GM21390 (cell line): Measurements from ENCODE around the gene KAZN.

Source experiments
- ATAC-seq: cut with Tn5 transposase; IDR thresholded peaks from one replicate; pipeline ENCODE4 v1.9.1; 2021; ENCODE audit not compliant: unreplicated experiment

The KAZN gene

DNA sequence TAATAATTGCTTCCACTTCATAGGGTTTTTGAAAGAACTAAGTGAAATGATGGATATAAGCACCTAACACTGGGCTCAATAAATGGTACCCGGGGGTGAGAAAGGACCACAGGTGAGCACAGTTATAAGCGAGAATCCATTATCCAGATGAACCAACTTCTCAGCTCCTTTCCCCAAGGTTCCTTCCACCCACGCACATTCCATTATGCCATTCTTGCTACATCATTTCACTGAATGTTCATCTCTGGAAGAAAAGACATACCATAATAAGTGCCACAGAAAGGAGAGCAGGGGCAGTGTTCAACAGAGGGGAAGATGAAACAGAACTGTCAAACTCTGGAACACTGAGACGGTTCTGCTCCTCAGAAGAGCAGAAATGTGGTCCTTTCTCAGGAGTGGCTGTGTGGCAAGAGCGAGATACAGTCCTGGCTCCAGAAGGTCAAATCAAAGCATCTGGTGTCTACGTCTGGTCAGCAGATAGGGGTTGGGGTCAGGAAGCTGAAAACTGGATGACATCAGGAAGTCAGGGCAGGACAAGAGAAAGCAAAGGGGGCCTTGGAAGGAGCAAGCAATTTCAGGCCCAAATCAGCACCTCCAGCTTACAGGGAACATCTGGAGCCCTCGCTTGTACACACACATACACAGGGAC lies 299.6 kb downstream of the KAZN start:
- no peak for ATAC-seq

DNA sequence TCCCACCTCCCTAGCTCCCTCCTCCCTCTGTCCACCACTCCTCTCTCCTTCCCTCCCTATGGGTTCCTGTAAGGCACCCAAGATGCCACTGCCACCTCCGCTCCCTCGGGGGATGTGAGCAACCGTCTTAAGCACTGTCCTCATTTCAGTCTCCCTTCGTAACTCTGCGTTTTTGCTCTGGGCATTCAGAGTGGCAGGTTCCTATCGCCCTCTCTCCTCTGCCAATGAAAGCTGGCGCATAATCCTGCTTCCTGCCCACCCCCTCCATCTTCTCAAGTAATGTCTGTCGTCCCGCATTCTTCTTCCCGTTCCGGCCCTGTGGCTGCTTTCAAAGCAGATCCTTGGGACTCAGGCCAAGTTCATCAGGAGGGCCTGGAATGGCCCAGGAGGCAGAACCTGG lies 301.2 kb downstream of the KAZN start:
- ATAC-seq = no peak

DNA sequence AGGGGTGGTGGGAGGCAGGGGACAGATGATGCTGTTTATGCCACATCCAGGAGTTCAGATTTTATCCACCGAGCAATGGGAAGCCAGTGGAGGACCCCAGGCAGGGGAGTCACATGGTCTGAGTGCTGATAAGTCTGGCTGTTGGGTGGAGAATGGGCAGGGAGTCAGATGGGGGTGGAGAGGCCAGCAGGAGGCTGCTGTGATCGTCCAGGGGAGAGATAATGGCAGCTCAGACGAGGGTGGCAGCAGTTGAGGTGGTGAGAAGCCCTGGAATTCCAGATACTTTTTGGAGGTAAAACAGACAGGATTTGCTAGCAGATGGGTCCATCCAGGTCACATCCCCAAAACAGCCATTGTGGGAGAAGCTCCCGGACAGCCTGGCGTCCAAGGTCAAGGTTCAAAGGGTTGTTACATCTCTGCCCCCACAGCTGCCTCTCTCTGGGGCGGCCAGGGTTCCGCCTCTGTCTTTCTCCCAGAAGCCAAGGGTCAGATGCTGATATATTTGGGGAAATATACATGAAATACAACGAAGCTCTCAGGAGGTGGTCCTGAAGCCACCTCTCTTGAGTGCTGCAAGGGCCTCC lies 303.0 kb downstream of the KAZN start:
- no peak for ATAC-seq

DNA sequence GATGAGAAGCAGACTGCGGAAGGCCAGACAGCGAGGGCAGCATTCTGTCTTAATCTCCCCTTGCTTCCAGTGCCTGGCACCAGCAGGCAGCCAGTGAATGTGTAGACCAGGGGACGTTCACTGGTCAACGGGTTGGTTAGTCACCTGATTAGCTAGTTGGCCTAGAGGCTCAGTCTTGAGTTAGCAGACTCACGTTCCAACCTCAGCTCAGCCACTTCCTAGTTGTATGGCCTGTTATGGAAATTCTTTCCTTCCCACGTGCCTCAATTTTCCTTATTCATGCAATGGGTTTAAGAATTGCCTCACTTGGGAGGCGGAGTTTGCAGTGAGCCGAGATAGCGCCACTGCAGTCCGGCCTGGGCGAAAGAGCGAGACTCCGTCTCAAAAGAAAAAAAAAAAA lies 305.4 kb downstream of the KAZN start:
- ATAC-seq = no peak

DNA sequence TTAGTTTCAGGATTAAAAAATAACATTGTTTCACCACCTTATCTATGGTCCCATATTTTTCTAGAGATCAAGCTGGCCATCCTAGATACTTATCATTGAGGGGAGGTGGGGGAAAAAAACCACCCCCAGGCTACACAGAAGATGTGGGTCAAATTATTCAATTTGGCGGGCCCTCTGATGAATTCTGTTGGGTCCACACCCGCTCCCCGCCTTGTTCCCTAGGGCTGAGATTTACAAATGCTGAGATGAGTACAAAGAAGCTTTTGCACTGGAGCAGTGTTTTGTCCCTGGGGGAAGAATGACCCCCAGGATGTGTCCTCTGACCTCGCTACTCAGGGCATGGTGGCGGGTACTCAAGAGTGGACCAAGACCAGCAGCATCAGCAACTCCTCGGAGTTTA lies 308.2 kb downstream of the KAZN start:
- ATAC-seq = no peak

DNA sequence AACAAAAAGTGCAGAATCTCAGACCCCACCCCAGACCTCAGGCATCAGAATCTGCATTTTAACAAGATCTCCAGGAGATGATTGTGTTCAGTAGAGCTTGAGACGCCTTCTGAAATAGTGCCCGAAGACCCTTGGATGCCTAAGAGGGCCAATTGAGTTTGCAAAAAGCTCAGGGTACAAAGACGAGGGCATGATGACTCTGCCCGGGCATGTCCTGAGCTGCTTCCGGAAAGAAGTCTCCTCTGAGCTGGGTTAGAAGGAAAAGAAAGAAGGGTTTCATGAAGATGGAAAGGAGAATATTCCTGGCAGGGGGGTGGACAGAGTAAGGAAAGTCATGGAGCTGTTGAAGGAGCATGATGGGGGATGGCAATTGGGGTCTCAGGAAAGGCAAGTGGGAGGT lies 308.9 kb downstream of the KAZN start:
- ATAC-seq = no peak

DNA sequence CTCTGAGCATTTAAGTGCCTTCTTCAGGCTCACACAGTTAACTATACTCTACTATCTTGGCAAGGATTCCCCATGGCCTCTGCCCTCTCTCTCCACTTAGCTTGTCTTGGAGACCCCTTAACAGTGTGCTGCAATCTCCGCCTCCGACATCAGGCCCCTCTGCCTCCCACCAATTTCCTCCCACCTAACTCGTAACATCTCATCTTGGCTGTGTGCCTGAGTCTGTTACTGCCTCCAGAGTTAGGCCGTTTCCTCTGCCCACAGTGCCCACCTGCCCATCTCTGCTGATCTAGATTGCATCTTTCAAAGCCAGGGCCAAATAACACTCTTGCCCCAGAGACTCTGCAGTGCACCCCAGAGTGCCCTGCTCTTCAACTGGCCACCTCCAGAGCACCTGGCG lies 310.8 kb downstream of the KAZN start:
- no peak for ATAC-seq

DNA sequence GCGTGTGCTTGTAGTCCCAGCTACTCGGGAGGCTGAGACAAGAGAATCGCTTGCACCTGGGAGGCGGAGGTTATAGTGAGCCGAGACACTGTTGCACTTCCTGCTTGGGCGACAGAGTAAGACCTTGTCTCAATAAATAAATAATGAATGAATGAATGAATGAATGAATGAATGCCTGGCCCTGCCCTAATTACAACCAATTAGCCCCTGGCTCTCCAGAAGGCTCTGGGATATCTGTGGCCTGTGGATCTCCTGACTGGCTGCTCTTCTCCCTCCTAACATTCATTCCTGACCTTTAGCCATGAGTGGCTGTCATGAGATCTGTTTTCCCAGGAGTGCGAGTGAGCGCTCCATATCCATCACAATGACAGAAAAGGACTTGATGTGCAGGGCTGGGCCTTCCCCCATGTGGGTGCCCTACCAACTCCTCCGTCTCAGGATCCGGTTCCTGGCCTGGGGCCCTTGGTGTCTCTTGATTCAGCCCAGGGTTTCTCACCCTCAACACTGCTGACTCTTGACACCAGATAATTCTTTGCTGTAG lies 311.5 kb downstream of the KAZN start:
- ATAC-seq = no peak

DNA sequence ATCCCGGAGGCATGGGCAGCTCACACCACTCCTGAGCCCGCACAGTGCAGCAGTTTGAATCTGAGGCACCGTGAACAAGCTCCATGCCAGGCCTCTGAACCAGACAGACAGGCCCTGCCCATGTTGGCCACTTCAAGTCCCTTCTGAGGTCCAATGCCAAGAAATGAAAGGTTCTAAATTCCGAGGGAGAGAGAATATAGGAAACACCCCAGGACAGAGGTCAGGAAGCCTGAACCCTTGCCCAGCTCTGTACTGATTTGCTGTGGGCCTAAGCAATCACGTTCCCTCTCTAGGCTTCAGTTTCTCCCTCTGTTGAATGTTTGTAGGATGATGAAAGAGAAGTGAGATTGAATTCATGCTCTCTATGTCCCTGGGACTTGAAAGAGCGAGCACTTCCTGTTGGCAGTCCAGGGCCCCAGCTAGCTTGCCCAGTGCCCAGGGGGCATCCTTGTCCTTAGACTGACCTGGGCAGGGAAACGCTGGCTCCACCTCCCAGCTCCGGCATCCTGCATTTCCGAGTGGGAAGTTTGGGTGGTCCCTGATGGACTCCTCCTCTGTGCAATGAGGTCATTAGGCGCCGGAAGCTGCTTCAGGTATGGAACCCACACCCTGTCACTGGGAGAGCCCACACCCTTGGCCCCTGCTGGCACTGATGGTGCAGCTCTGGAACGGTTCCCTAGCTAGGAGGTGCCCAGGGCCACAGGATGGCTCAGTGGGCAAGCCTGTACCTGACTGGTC lies 312.7 kb downstream of the KAZN start:
- no peak for ATAC-seq

DNA sequence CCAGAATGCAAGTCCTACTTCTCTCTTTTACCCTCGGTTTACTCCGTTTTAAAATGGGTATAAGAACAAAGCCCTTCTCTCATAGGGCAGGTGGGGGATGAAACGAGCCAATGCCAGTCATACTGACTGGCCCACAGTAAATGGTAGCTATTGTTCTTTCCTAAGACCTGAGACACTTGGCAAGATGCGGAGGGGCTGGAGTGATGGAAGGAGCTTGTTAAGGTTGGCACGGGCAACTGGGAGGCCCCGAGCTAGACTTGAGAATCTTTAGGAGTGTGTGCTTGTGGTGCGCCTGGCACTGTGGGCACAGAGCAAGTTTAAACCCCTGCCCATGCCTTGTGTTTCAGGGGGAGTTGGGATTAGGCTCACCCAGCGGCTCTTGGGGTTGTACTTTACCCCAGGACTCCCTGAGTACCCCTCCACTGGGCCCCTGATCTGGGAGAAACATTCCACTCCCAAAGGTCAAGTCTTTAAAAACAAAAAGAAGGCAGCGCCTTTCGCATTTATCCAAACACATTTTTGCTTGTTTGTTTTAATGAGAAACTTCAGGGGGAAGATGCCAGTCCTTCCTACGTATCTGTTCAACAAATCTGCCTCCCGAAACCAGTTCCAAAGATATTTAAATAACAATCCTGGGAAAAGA lies 314.5 kb downstream of the KAZN start:
- no peak for ATAC-seq

DNA sequence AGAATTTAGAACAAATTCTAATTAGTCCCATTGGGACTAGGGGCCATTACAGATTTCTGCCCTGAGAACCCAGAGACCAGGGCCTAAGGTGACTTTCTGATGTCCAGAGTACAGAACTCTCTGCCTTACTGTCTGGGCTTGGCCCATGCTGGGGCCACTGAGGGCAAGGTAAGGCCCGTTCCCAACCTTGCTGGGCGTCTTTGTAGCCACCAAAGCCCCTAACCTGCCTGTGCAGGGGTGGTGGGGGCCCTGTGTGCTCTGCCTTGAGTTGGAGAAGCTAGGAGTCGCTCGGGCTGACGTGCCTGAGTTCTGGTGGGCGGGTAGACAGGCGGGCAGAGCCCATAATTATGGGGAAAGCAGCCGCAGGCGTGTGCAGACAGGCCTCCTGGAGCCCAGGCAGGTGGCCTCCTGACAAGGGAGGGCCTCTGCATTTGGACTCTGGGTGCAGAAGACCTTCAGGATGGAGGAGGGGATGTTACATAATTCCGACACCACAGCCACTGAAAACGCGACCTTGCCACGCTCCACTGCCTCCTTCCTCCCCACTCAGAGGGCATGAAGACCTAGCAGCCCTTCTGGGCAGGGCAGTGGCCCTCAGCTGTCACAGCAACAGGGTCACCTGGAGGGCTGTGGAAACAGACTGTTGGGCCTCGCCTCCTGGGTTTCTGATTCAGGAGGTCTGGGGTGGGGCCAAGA lies 315.1 kb downstream of the KAZN start:
- no peak for ATAC-seq

DNA sequence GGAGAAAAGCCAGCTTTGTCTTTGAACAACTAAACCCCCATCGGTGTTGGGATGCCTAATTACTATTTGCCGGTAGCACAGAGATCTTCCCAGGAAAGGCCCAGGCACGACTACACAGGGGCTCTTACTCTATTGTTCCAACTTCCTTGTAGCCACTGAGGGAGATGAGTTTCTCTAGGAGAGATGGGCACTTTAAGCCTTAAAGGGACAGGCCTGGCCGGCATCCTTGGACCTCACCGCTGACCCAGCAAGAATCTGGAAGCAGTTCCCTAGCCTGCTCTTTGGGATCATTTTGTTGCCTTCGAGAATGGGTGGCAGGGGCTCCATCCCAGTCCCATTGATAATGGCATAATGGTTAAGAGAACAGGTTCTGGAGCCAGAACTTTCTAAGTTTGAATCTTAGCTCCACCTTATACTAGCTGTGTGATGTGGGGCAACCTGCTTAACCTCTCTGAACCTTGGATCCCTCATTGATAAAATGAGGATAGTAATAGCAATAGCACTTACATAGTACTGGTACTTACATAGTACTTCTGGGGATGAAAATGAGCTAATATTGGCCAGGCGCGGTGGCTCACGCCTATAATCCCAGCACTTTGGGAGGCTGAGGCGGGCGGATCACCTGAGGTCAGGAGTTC lies 316.0 kb downstream of the KAZN start:
- no peak for ATAC-seq

DNA sequence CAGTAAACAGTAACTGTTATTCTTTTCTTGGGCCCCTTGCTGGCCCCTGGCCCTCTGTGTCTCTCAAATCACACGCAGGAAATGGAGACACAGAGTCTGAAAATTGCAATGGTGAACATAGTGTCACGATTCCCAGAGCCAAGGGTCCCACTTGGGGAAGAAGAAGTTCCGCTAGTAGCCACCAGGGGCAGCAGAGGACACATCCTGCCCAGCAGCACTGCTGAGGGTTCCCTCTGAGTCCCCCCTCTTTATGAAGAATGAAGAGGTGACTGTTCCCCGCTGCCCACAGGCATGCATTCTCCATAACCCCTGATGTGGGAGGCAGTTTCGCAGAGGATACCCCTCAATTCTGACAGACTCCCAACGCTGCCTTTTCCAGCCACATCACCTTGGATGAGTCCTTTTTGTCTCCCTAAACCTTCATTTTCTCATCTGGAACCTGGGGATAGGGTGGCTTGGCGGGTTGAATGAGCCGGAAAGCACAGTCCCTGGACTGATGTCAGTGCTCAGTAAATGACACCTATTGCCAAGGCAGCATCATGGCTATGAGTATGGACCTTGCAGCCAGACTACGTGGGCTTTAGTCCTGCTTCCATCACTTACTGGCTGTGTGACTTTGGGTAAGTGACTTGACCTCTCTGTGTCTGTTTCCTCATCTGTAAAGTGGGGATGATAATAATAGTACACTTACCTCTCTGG lies 317.0 kb downstream of the KAZN start:
- no peak for ATAC-seq

DNA sequence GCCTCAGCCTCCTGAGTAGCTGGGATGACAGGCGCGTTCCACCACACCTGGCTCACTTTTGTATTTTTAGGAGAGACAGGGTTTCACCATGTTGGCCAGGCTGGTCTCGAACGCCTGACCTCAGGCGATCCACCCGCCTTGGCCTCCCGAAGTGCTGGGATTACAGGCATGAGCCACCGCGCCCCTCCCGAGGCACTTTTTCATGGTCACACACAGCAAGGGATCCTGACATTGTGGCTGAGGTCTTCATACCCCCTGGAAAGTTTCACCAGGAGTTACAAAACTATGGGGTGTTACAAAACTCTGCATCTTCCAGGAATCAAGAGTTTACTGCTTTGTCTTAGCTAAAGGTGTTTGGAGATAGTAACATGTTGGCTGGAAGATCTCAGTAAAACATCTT lies 320.8 kb downstream of the KAZN start:
- no peak for ATAC-seq

DNA sequence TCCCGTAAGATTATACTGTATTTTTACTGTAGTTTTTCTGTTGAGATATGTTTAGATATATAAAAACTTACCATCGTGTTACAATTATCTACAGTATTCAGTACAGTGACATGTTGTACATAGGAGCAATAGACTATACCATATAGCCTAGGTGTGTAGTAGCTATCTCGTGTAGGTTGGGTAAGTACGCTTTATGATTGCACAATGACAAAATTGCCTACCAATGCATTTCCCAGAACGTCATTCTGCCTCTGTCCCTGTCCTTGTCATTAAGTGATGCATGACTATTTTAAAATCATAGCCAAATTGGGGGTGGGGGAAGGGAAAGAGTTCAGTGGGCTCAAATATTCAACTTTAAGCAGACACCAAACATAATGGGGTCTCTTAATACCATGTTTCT lies 321.3 kb downstream of the KAZN start:
- no peak for ATAC-seq

DNA sequence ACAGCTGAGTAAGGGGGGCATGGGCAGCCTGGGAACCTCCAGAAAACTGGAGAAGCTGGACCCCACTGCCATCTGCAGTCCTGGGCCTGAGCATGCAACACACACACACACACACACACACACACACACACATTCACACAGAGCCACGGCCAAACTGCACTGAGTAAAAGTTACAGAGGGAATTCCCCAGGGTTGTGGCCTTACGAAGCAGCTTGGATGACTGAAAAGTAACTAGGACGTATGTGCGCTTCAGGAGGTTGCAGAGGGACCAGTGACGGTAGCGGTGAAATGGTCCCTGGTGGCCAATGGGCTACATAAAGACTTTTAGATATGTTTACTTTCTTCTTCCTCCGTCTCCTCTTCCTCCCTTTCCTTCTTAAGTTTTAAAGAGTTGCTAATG lies 322.6 kb downstream of the KAZN start:
- ATAC-seq = no peak

DNA sequence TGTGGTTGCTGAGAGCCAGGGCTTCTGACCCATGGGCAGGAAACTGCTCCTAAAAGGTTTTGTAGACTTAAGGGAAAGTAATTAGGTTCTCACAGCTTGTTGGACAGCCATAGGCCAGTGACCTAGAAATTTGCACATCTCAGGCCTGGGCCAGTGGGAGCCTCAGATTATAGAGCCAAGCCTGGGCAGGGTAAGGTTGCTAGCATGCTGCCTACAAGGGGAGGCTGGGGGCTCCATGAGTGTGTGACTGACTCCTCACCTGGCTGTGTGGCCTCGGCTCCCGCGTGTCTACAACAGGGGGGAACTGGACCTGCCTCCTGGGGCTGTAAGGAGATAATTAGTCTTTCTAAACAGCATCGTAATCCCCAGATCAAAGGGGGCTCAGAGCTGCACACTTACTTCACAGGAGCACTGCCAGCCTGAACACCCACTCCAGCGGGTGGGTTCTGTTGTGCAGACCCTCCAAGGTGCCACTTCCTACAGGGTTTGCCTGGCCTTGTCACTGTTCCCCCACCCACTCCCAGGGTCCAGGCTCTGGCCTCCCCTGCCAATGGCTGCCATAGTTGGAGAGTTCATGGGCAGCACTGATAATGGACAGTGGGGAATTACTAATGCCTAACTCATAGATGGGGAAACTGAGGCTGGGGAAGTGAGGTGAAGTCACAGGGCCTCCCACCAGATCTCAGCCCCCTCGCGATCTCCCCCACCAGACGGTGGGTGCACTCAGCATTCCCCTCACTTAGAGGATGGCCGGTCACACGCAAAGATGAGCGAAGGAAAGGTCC lies 324.6 kb downstream of the KAZN start:
- ATAC-seq = no peak

DNA sequence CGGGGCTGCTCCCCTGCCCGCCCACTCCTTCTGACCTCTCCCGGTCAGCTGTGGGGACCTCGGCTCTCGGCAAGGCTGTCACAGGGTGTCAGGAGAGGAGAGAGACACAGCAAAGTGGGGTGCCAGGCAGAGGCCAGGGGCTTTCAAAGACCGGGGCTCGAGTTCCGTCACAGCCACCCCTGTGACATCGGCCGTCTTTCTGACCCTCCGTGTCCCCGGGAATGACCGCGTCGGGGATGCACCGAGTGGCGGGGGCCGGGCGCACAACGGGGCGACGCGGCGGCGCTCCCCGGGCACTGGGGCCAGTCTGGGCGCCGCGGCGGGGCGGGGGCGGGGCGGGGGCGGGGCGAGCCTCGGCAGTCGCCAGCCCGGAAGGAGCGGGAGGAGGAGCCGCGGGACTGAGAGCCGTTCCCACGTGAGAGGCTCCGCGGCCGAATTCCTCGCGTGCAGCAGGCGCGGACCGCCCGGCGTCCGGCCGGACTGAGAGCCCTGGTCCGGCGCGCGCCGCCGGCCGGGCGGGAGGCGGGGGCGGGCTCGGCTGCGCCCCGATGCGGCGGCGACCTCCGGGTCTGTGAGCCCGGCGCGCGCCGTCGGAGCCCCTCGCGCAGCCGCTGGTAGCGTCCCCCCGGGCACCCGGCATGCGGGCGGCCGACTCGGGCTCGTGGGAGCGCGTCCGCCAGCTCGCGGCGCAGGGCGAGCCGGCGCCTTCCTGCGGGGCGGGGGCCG lies 325.4 kb downstream of the KAZN start:
- no peak for ATAC-seq
